GM12892 (cell line): ENCODE results near the gene DPP9.

Experiments
- POLR2A ChIP-seq: IDR thresholded peaks from 2 replicates; pipeline ENCODE4 v1.6.1; 2011; ENCODE audit warnings: low read depth, low read length, control low read depth
- POLR2AphosphoS5 ChIP-seq: IDR thresholded peaks from 2 replicates; pipeline ENCODE4 v1.6.1; 2011; ENCODE audit warnings: low read depth, low read length, control low read depth

DNA sequence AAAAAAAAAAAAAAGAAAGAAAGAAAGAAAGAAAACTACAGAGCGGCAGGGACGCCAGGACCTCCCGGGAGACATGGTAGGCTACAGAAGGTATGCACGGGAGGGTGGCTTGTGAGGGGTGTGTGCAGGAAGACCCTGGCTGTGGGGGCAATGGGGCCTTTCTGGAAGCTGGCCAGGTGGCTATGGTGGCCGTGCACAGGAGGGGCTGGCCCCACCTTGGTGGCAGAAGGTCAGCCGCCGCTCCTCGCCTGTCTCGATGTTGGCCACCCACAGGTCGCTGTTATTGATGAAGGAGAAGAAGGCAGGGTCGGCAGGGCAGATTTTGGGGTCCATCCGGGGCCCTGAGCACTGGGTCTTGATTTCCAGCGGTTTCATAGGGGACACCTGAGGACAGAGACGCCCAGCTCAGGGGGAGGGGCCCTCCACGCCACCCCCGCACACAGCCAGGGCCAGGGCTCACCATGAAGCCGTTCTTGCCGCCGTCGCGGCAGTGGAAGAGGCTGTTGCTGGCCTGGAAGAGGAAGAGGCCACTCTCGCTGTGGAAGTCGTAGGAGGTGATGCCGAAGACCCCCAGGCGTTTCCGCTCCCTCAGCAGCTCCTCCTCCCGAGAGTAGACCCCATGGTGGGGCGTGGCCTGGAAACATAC, 19.8 kb downstream of the DPP9 start:
- TF ChIP-seq POLR2AphosphoS5 (no peak), POLR2A (no peak)
